ENCODE results near the gene DNA2. TPM values are rescaled to one million over a fixed set of nuclear protein-coding genes. Genes with fewer than 3 reads are reported as not detected.

Gene DNA2
- total RNA-seq, 1 experiment from 2014 or later: 6.9 TPM

DNA sequence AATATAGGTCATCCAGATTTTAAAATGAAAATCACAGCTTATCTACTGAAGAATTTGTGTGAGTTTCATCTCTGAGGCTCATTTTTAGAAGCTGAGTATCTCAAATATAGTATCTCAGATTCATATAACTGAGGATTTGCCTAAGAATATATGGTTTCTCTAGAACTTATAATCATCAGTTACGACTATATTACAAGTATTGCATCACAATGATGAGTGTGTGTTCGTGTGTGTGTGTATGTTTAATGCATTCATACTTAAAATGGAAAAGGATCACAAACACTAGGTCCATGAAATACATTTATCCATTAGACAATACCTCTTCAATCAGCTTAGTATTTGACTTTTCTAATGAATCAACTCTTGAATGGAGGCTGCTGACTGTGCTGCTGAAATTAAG is 86.0 kb downstream of the DNA2 start:
- no peak overlapping the region for H3K4me3 Mint-ChIP-seq (ENCODE audit: unreplicated experiment)
- TF ChIP-seq, protein P1, sequence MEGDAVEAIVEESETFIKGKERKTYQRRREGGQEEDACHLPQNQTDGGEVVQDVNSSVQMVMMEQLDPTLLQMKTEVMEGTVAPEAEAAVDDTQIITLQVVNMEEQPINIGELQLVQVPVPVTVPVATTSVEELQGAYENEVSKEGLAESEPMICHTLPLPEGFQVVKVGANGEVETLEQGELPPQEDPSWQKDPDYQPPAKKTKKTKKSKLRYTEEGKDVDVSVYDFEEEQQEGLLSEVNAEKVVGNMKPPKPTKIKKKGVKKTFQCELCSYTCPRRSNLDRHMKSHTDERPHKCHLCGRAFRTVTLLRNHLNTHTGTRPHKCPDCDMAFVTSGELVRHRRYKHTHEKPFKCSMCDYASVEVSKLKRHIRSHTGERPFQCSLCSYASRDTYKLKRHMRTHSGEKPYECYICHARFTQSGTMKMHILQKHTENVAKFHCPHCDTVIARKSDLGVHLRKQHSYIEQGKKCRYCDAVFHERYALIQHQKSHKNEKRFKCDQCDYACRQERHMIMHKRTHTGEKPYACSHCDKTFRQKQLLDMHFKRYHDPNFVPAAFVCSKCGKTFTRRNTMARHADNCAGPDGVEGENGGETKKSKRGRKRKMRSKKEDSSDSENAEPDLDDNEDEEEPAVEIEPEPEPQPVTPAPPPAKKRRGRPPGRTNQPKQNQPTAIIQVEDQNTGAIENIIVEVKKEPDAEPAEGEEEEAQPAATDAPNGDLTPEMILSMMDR (IDR thresholded peaks at IDR 0.05; ENCODE audit: unreplicated experiment): no peak
- intact Hi-C loops (cut with micrococcal nuclease): no loop called here
- no peaks in the 10 kb centered on the region for H3K9me3 Mint-ChIP-seq (ENCODE audit: unreplicated experiment)
- no peaks in the 10 kb centered on the region for H3K27me3 Mint-ChIP-seq (ENCODE audit: insufficient read depth, unreplicated experiment)
- no peaks in the 10 kb centered on the region for H3K4me1 Mint-ChIP-seq (ENCODE audit: insufficient read depth, unreplicated experiment)
- POLR2A ChIA-PET: interaction anchor here (0.7 to 1.2 kb wide), 2 partner anchors 10 to 12 kb away, joined by 3 read pairs; no protein-coding TSS in a partner anchor
- CTCF ChIA-PET: interaction anchor here (0.6 kb wide), 2 partner anchors 292 to 345 kb away, joined by 3 read pairs; no protein-coding TSS in a partner anchor
- no peak for DNase-seq (ENCODE audit: unreplicated experiment)
- H3K27ac Mint-ChIP-seq (ENCODE audit: low read depth, unreplicated experiment): no peak overlapping the region
- H3K36me3 Mint-ChIP-seq (ENCODE audit: insufficient read depth, unreplicated experiment): peaks cover 76% of the 10 kb centered on the region
- no TSS peak for BruUV-seq (replicated peaks)

DNA sequence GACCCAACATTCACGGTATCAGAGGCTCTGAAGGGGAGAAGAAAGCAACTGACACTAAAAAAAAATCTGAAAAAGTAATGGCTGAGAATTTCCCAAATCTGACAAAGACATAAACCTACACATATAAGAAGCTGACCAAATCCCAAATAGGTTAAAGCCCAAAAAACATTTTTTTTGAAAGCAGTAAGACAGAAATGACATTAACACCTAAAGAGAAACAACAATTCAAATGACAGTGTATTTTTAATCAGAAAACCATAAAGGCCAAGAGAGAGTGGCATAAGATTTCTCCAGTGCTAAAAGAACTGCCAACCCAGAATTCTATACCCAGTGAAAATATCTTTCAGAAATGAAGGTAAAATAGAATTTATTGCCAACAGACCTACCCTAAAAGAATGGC is 100.2 kb downstream of the DNA2 start:
- no peak overlapping the region for H3K4me3 Mint-ChIP-seq (ENCODE audit: unreplicated experiment)
- BruUV-seq (replicated peaks): no TSS peak
- H3K36me3 Mint-ChIP-seq (ENCODE audit: insufficient read depth, unreplicated experiment): peaks cover 89% of the 10 kb centered on the region
- POLR2A ChIA-PET: no interaction called here
- H3K9me3 Mint-ChIP-seq (ENCODE audit: unreplicated experiment): peaks cover 6% of the 10 kb centered on the region
- CTCF ChIA-PET: interaction anchor here (0.7 to 1.4 kb wide), 3 partner anchors 20 to 35 kb away, joined by 3 to 5 read pairs (median 3); partner anchors contain the start of gene RUFY2
- no peak for DNase-seq (ENCODE audit: unreplicated experiment)
- peaks cover 6% of the 10 kb centered on the region for H3K4me1 Mint-ChIP-seq (ENCODE audit: insufficient read depth, unreplicated experiment)
- H3K27me3 Mint-ChIP-seq (ENCODE audit: insufficient read depth, unreplicated experiment): no peaks in the 10 kb centered on the region
- H3K27ac Mint-ChIP-seq (ENCODE audit: low read depth, unreplicated experiment): no peak overlapping the region
- TF ChIP-seq, protein P1 (IDR thresholded peaks at IDR 0.05; ENCODE audit: unreplicated experiment): no peak
- intact Hi-C loops (cut with micrococcal nuclease): no loop called here

DNA sequence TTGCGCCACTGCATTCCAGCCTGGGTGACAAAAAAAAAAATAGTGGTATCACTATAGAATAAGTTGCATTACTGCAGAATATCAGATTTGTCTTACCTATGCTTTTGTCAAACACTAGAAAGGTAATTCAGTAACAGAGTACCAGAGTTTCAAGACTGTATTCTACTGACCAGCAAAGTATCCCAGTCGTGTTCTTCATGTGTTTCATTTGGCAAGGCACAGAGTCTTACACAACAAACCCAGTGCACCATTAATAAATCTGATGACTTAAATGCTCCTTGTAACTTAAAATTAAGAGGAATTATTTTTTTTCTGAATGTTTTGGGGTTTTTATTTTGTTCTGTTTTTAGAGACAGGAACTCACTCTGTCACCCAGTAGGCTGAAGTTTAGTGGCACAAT is 104.7 kb downstream of the DNA2 start:
- Mint-ChIP-seq H3K9me3 (ENCODE audit: unreplicated experiment) (no peaks in the 10 kb centered on the region), H3K27ac (ENCODE audit: low read depth, unreplicated experiment) (no peak overlapping the region), H3K27me3 (ENCODE audit: insufficient read depth, unreplicated experiment) (no peaks in the 10 kb centered on the region), H3K4me3 (ENCODE audit: unreplicated experiment) (no peak overlapping the region), H3K4me1 (ENCODE audit: insufficient read depth, unreplicated experiment) (peaks cover 6% of the 10 kb centered on the region), H3K36me3 (ENCODE audit: insufficient read depth, unreplicated experiment) (peaks cover 65% of the 10 kb centered on the region)
- BruUV-seq (replicated peaks): no TSS peak
- no peak for DNase-seq (ENCODE audit: unreplicated experiment)
- POLR2A ChIA-PET: no interaction called here
- intact Hi-C loops (cut with micrococcal nuclease): no loop called here
- TF ChIP-seq, protein P1 (IDR thresholded peaks at IDR 0.05; ENCODE audit: unreplicated experiment): no peak
- CTCF ChIA-PET: interaction anchor here (0.7 kb wide), 1 partner anchor 41 kb away, joined by 4 read pairs; no protein-coding TSS in a partner anchor

DNA sequence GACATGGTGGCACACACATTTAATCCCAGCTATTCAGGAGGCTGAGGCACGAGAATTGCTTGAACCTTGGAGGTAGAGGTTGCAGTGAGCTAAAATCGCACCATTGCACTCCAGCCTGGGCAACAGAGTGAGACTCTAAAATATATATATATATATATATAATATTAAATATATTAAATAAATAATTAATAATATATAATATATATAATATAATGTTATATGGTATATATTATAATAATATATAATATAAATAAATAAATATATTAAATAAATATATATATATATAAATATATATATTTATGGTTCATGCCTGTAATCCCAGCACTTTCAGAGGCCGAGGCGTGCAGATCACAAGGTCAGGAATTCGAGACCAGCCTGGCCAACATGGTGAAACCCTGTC is 105.2 kb downstream of the DNA2 start:
- CTCF ChIA-PET: no interaction called here

More for the DNA sequence above, 105.2 kb downstream of the DNA2 start:
- TF ChIP-seq, protein P1 (IDR thresholded peaks at IDR 0.05; ENCODE audit: unreplicated experiment): no peak
- Mint-ChIP-seq H3K27me3 (ENCODE audit: insufficient read depth, unreplicated experiment) (no peaks in the 10 kb centered on the region), H3K9me3 (ENCODE audit: unreplicated experiment) (no peaks in the 10 kb centered on the region), H3K27ac (ENCODE audit: low read depth, unreplicated experiment) (no peak overlapping the region), H3K4me1 (ENCODE audit: insufficient read depth, unreplicated experiment) (peaks cover 6% of the 10 kb centered on the region), H3K36me3 (ENCODE audit: insufficient read depth, unreplicated experiment) (peaks cover 65% of the 10 kb centered on the region), H3K4me3 (ENCODE audit: unreplicated experiment) (no peak overlapping the region)
- BruUV-seq (replicated peaks): no TSS peak
- no peak for DNase-seq (ENCODE audit: unreplicated experiment)
- intact Hi-C loops (cut with micrococcal nuclease): no loop called here
- POLR2A ChIA-PET: no interaction called here

Measured in MCF 10A (cell line).